Neural progenitor cell (in vitro differentiated cells): ENCODE results near the gene CIITA. TPM values are rescaled to one million over a fixed set of nuclear protein-coding genes. Genes with fewer than 3 reads are reported as not detected.

ENCODE experiments used
- DNase-seq: peaks from one replicate; pipeline ENCODE4 v3.0.0-alpha.2; 2016; ENCODE audit warnings: low spot score
- H2AFZ ChIP-seq: fragments of 200-600 bp; sonication (generic); replicated peaks from 2 replicates; pipeline ENCODE4 v1.6.1; 2016; ENCODE audit warnings: antibody characterized with exemption
- H3F3A ChIP-seq: fragments of 200-600 bp; sonication (generic); 2 replicates; pipeline ENCODE4 v1.6.1; 2016; ENCODE audit warnings: antibody characterized with exemption, low read depth
- H3K27ac ChIP-seq: fragments of 200-600 bp; sonication (generic); 2 replicates; pipeline ENCODE4 v1.5.1; 2016; ENCODE audit warnings: mild to moderate bottlenecking
- H3K27me3 ChIP-seq: fragments of 200-600 bp; sonication (generic); 2 replicates; pipeline ENCODE4 v1.6.1; 2016; ENCODE audit warnings: mild to moderate bottlenecking, moderate library complexity
- H3K36me3 ChIP-seq: fragments of 200-600 bp; sonication (generic); 2 replicates; pipeline ENCODE4 v1.5.1; 2016
- H3K4me1 ChIP-seq: fragments of 200-600 bp; sonication (generic); 2 replicates; pipeline ENCODE4 v1.6.1; 2016; ENCODE audit warnings: mixed run types
- H3K4me2 ChIP-seq: fragments of 200-600 bp; sonication (generic); 2 replicates; pipeline ENCODE4 v1.6.1; 2016
- H3K4me3 ChIP-seq: fragments of 200-600 bp; sonication (generic); 2 replicates; pipeline ENCODE4 v1.5.1; 2016
- H3K79me2 ChIP-seq: fragments of 200-600 bp; sonication (generic); 2 replicates; pipeline ENCODE4 v1.6.1; 2016; ENCODE audit warnings: low read depth
- H3K9ac ChIP-seq: fragments of 200-600 bp; sonication (generic); 2 replicates; pipeline ENCODE4 v1.6.1; 2016
- H3K9me3 ChIP-seq: fragments of 200-600 bp; sonication (generic); 2 replicates; pipeline ENCODE4 v1.5.1; 2016; ENCODE audit warnings: low read depth
- H4K20me1 ChIP-seq: fragments of 200-600 bp; sonication (generic); 2 replicates; pipeline ENCODE4 v1.6.1; 2016; ENCODE audit warnings: low read depth
- H3K27ac Mint-ChIP-seq: 3 replicates; pipeline ENCODE4 v1.8.0; 2021; ENCODE audit warnings: mixed read lengths
- H3K27me3 Mint-ChIP-seq: 2 replicates; pipeline ENCODE4 v1.8.0; 2022; ENCODE audit warnings: low read depth, mild to moderate bottlenecking, inconsistent platforms, moderate library complexity, mixed read lengths; ENCODE audit not compliant: insufficient read depth
- H3K36me3 Mint-ChIP-seq: 3 replicates; pipeline ENCODE4 v1.8.0; 2021; ENCODE audit warnings: mixed read lengths
- H3K4me1 Mint-ChIP-seq: 3 replicates; pipeline ENCODE4 v1.8.0; 2021; ENCODE audit warnings: mixed read lengths
- H3K4me3 Mint-ChIP-seq: 3 replicates; pipeline ENCODE4 v1.8.0; 2021; ENCODE audit warnings: mild to moderate bottlenecking, moderate library complexity, mixed read lengths
- H3K9me3 Mint-ChIP-seq: 3 replicates; pipeline ENCODE4 v1.8.0; 2020; ENCODE audit warnings: mixed read lengths
- EZH2 ChIP-seq: fragments of 200-600 bp; sonication (generic); IDR thresholded peaks from 2 replicates; pipeline ENCODE4 v1.6.1; 2017; ENCODE audit warnings: antibody characterized with exemption, mild to moderate bottlenecking, moderate library complexity
- EZH2phosphoT487 ChIP-seq: fragments of 200-600 bp; sonication (generic); IDR thresholded peaks from 2 replicates; pipeline ENCODE4 v1.6.1; 2017; ENCODE audit warnings: antibody characterized with exemption
- total RNA-seq: library from RNA; depleted of rRNA; stranded (reverse); fragments of >200 nt; gene quantifications from 2 replicates; pipeline ENCODE4 v1.2.3, GENCODE V29; 2015; ENCODE audit warnings: low replicate concordance
- TF ChIP-seq, protein P1 (sequence below): fragments of 200-600 bp; sonication (generic); IDR thresholded peaks from 2 replicates; pipeline ENCODE4 v1.5.1; 2017; ENCODE audit warnings: antibody characterized with exemption, mild to moderate bottlenecking

Gene CIITA
- total RNA-seq, 1 donor from 2014 or later, result not detected

GRCh38 chr16:10942352-10943063, 65.5 kb downstream of the CIITA start, which contains the start of gene DEXI:
TSS of gene DEXI (minus strand) at chr16:10942468. CDS start at chr16:10942005, 463 bp downstream.
- Histone ChIP-seq H3K4me3 (peak within 1 kb of the TSS; percentile 76), H3K4me2 (peak within 1 kb of the TSS; percentile 84), H3K4me1 (peaks cover 30% of the 10 kb centered on the region), H2AFZ (peak within 1 kb of the TSS; percentile 88), H3K27ac (no peak within 1 kb of the TSS), H3K9me3 (no peaks in the 10 kb centered on the region), H3K27me3 (peaks cover 16% of the 10 kb centered on the region), H3K79me2 (peaks cover 36% of the 10 kb centered on the region), H3F3A (peaks cover 13% of the 10 kb centered on the region), H4K20me1 (peaks cover 48% of the 10 kb centered on the region), H3K9ac (peak within 1 kb of the TSS; percentile 57), H3K36me3 (no peaks in the 10 kb centered on the region)
- no peaks in the 10 kb centered on the region for H3K9me3 Mint-ChIP-seq
- TF ChIP-seq, protein P1, sequence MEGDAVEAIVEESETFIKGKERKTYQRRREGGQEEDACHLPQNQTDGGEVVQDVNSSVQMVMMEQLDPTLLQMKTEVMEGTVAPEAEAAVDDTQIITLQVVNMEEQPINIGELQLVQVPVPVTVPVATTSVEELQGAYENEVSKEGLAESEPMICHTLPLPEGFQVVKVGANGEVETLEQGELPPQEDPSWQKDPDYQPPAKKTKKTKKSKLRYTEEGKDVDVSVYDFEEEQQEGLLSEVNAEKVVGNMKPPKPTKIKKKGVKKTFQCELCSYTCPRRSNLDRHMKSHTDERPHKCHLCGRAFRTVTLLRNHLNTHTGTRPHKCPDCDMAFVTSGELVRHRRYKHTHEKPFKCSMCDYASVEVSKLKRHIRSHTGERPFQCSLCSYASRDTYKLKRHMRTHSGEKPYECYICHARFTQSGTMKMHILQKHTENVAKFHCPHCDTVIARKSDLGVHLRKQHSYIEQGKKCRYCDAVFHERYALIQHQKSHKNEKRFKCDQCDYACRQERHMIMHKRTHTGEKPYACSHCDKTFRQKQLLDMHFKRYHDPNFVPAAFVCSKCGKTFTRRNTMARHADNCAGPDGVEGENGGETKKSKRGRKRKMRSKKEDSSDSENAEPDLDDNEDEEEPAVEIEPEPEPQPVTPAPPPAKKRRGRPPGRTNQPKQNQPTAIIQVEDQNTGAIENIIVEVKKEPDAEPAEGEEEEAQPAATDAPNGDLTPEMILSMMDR, result peak; percentile 14
- TF ChIP-seq EZH2, result no peak
- TF ChIP-seq EZH2phosphoT487, result no peak
- peak within 1 kb of the TSS; percentile 18 for H3K27ac Mint-ChIP-seq
- no peaks in the 10 kb centered on the region for H3K27me3 Mint-ChIP-seq
- no peaks in the 10 kb centered on the region for H3K36me3 Mint-ChIP-seq
- peak; percentile 95 for DNase-seq
- H3K4me3 Mint-ChIP-seq, result peak within 1 kb of the TSS; percentile 95
- peaks cover 53% of the 10 kb centered on the region for H3K4me1 Mint-ChIP-seq

- Histone ChIP-seq H3K4me1 (peaks cover 30% of the 10 kb centered on the region), H3F3A (peaks cover 13% of the 10 kb centered on the region), H3K27ac (no peak overlapping the region), H3K79me2 (peaks cover 36% of the 10 kb centered on the region), H3K9me3 (no peaks in the 10 kb centered on the region), H4K20me1 (peaks cover 44% of the 10 kb centered on the region), H3K9ac (no peak overlapping the region), H3K4me3 (peak overlapping the region; percentile 76), H2AFZ (no peak overlapping the region), H3K4me2 (peak overlapping the region; percentile 84), H3K27me3 (peaks cover 16% of the 10 kb centered on the region), H3K36me3 (no peaks in the 10 kb centered on the region)
- Mint-ChIP-seq H3K36me3 (no peaks in the 10 kb centered on the region), H3K4me1 (peaks cover 54% of the 10 kb centered on the region), H3K4me3 (peak overlapping the region; percentile 88), H3K9me3 (no peaks in the 10 kb centered on the region), H3K27ac (peak overlapping the region; percentile 18), H3K27me3 (no peaks in the 10 kb centered on the region)
- TF ChIP-seq, protein P1, result no peak
- TF ChIP-seq EZH2 (no peak), EZH2phosphoT487 (no peak)
- DNase-seq, result no peak
Observed at GRCh38 chr16:10943064-10943353, 66.0 kb downstream of the CIITA start.

DNA sequence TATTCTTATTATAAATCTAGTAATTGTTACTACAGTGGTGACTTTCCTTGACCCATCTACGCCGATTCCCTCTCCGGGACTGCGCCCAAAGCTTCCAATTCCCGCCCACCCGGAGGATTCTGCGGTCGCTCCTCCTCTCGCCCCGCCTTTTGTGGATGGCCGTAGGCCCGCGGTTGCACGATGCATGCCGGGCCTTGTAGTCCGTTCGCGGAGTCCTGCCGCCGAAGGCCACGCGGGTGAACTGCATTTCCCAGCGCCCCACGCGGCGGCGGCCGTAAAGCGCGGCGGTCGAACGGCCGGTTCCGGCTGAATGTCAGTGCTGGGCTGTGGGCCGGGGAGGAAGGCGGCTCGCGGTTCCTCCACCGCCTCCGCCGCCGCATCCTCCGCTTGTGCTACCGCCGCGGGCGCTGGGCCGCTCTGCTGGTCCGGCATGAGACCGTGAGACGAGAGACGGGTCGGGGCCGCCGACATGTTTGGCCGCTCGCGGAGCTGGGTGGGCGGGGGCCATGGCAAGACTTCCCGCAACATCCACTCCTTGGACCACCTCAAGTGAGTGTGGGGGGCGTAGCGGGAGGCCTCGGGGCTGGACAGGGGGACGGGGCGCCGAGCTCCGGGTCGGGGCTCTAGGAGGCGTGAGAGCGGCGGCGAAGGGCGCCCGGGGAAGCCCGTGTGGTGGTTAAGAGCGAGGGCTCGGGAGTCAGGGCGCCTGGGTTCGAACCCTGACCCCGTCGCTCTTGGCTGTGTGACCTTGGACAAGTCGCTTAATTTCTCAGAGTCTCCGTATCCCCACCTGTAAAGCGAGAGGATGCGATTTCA, 67.5 kb downstream of the CIITA start, which contains the start of gene CLEC16A:
CLEC16A (plus strand) TSS at position 316 of the 816 bp plus-strand sequence; CDS start at position 470, 154 bp downstream.
- Mint-ChIP-seq H3K36me3 (no peaks in the 10 kb centered on the region), H3K27ac (no peak within 1 kb of the TSS), H3K9me3 (no peaks in the 10 kb centered on the region), H3K4me1 (peaks cover 55% of the 10 kb centered on the region), H3K27me3 (no peaks in the 10 kb centered on the region), H3K4me3 (peak within 1 kb of the TSS; percentile 88)
- H3K4me2 ChIP-seq, result peak within 1 kb of the TSS; percentile 84
- H3F3A ChIP-seq, result peaks cover 26% of the 10 kb centered on the region
- H2AFZ ChIP-seq, result peak within 1 kb of the TSS; percentile 88
- H3K27me3 ChIP-seq, result peaks cover 16% of the 10 kb centered on the region
- H3K27ac ChIP-seq, result no peak within 1 kb of the TSS
- H3K4me3 ChIP-seq, result peak within 1 kb of the TSS; percentile 95
- H4K20me1 ChIP-seq, result peaks cover 36% of the 10 kb centered on the region
- peak; percentile 98 for DNase-seq
- H3K36me3 ChIP-seq, result no peaks in the 10 kb centered on the region
- H3K79me2 ChIP-seq, result peaks cover 32% of the 10 kb centered on the region
- peaks cover 38% of the 10 kb centered on the region for H3K4me1 ChIP-seq
- H3K9me3 ChIP-seq, result no peaks in the 10 kb centered on the region
- peak within 1 kb of the TSS; percentile 57 for H3K9ac ChIP-seq
- TF ChIP-seq, protein P1, result peak; percentile 6
- TF ChIP-seq EZH2phosphoT487 (no peak), EZH2 (no peak)
